Measurements from ENCODE around the gene TMEM120A.

The TMEM120A gene

DNA sequence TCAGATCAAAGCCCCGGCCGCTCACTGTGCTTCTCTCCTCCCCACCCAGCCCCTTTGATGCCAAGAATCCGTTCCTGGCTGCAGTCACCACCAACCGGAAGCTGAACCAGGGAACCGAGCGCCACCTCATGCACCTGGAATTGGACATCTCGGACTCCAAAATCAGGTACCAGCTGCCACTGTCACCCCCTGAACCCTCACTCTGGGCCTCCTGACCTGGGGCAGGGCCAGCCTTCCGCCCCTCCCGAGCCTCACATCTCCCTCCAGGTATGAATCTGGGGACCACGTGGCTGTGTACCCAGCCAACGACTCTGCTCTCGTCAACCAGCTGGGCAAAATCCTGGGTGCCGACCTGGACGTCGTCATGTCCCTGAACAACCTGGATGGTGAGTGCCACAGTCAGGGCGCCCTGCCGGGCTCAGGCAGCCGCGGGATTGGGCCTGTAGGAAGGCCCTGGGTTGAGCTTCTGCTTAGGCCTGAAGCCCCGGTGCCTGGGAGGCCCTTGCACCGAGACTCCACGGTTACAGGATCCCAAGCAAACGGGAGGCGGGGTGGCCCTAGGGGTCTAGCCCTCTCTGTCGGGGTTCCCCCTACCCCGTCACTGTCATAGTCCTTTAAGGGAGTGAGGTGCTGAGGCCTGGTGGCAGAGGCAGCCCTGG lies 10.8 kb downstream of the TMEM120A start:
- TF ChIP-seq, protein P1, sequence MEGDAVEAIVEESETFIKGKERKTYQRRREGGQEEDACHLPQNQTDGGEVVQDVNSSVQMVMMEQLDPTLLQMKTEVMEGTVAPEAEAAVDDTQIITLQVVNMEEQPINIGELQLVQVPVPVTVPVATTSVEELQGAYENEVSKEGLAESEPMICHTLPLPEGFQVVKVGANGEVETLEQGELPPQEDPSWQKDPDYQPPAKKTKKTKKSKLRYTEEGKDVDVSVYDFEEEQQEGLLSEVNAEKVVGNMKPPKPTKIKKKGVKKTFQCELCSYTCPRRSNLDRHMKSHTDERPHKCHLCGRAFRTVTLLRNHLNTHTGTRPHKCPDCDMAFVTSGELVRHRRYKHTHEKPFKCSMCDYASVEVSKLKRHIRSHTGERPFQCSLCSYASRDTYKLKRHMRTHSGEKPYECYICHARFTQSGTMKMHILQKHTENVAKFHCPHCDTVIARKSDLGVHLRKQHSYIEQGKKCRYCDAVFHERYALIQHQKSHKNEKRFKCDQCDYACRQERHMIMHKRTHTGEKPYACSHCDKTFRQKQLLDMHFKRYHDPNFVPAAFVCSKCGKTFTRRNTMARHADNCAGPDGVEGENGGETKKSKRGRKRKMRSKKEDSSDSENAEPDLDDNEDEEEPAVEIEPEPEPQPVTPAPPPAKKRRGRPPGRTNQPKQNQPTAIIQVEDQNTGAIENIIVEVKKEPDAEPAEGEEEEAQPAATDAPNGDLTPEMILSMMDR (IDR thresholded peaks at IDR 0.05; ENCODE audit: borderline replicate concordance, insufficient read depth, low read depth, low read length) = no peak
- no peak overlapping the region for H3K4me3 ChIP-seq (ENCODE audit: low read depth, low read length)

DNA sequence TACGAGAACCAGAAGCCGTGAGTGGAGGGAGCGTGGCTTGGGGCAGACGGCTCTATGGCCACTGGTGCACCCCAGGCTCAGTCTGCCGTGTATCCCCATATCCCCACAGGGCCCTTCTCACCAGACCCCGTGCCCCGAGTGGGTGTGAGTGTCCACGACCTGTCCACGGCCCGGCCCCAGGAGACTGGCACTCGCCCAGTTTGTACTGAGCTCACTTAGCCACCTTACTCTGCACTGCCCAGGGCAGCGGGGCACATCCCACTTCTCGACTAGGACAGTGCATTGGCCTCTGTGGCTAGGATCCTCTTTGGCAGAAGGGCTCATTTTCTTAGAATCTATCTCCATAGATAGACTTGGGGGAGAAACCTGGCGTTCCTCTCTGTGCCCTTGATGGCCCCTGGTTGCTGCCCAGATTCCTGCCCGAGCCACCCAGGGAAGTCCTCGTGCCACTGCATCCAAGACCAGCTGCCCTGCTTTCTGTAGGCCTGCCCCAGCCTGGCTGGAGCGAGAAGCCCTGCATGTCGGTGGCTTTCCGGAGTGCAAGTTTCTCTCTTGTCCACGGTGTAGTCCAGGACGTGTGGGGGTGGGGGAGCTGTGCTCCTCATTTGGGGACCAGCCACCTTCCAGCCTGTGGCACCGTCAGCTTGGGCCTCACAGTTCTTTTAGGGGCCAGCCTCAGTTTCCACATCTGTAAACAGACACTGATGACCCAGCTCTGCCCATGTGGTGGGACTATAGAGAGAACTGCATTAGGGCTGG lies 11.9 kb downstream of the TMEM120A start:
- TF ChIP-seq, protein P1 (IDR thresholded peaks at IDR 0.05; ENCODE audit: borderline replicate concordance, insufficient read depth, low read depth, low read length) = no peak

GRCh38 chr7:75981453-75982305 lies 12.7 kb downstream of the TMEM120A start:
- TF ChIP-seq, protein P1 (IDR thresholded peaks at IDR 0.05; ENCODE audit: borderline replicate concordance, insufficient read depth, low read depth, low read length) = no peak
- H3K4me3 ChIP-seq (ENCODE audit: low read depth, low read length) = no peak overlapping the region

More for the DNA sequence above, 11.9 kb downstream of the TMEM120A start:
- H3K4me3 ChIP-seq (ENCODE audit: low read depth, low read length) = no peak overlapping the region

- TF ChIP-seq, protein P1 (IDR thresholded peaks at IDR 0.05; ENCODE audit: borderline replicate concordance, insufficient read depth, low read depth, low read length) = no peak
- no peak overlapping the region for H3K4me3 ChIP-seq (ENCODE audit: low read depth, low read length)
Observed at GRCh38 chr7:75981203-75981452, 13.3 kb downstream of the TMEM120A start.

- H3K4me3 ChIP-seq (ENCODE audit: low read depth, low read length) = no peak overlapping the region
- TF ChIP-seq, protein P1 (IDR thresholded peaks at IDR 0.05; ENCODE audit: borderline replicate concordance, insufficient read depth, low read depth, low read length) = no peak
Observed at GRCh38 chr7:75980430-75981202, 13.8 kb downstream of the TMEM120A start.

DNA sequence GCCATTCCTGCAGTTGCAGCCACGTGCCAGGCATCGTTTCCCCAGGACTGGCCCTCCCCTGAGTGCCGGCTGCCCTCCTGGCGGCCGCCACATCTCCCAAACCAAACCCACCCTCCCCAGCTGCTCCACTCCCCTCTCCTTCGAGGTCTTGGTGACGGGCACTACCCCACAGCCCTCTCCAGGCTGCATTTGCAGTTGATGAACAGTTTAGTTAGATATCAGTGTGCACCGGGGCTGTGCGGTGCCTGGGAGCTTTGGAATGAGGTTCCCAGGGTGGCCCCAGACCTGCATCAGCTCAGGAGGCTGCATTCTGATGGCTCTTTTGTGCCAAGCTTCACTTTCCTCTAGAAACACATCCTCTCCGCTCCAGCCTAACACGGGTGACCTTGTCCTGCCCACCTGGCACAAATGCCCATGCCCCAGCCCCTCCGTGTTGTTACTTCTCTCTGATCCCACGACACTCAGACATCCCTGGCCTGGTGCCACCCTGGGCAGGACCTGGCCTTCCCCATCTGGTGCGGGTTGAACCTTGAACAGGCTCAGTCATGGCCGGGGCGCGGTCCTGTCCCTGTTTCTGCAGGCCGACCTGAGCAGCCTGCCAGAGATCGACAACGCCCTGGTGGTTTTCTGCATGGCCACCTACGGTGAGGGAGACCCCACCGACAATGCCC lies 14.5 kb downstream of the TMEM120A start:
- H3K4me3 ChIP-seq (ENCODE audit: low read depth, low read length) = no peak overlapping the region
- TF ChIP-seq, protein P1 (IDR thresholded peaks at IDR 0.05; ENCODE audit: borderline replicate concordance, insufficient read depth, low read depth, low read length) = no peak
